Measurements from ENCODE around the gene CLIP4. TPM values are rescaled to one million over a fixed set of nuclear protein-coding genes. Genes with fewer than 3 reads are reported as not detected.

Gene CLIP4
- total and polyA plus RNA-seq, 4 donors, result 15.1 to 30.1 (median 23.1) TPM

GRCh38 chr2:29224693-29225551 lies 109.7 kb downstream of the CLIP4 start:
- 76 to 87% methylated on average over 17 of the region's 17 CpGs for WGBS, 2 donors
- no peak for TF ChIP-seq CTCF (IDR thresholded peaks at IDR 0.05; ENCODE audit: control extremely low read depth, extremely low read depth)
- Histone ChIP-seq H3K9me3 (ENCODE audit: control insufficient read depth in 4 of 4, insufficient read depth in 3 of 4, low read length in 3 of 4) (no peaks in the 10 kb centered on the region), H3K9ac (ENCODE audit: insufficient read depth in 1 of 2, low read length in 2 of 2) (no peak overlapping the region), H3K27me3 (ENCODE audit: control insufficient read depth in 3 of 3, insufficient read depth in 3 of 3, low read length in 2 of 3) (peaks cover 0 to 3% (median 0%) of the 10 kb centered on the region in 3 donors), H3K27ac (ENCODE audit: low read depth in 1 of 2, low read length in 1 of 2) (no peak overlapping the region), H3K4me1 (ENCODE audit: control insufficient read depth in 5 of 5, insufficient read depth in 5 of 5, low read length in 5 of 5) (peaks cover 0 to 3% (median 0%) of the 10 kb centered on the region in 5 donors), H3K36me3 (ENCODE audit: control insufficient read depth in 4 of 4, insufficient read depth in 4 of 4, low read length in 4 of 4) (no peaks in the 10 kb centered on the region), H3K4me3 (no peak overlapping the region)
- DNase-seq, result peak in 1 of 3 donors; percentile 4
- no peak for ATAC-seq (ENCODE audit: insufficient read depth, low FRiP score)

GRCh38 chr2:29225814-29226213 lies 110.6 kb downstream of the CLIP4 start:
- 66 to 82% methylated on average over 8 of the region's 8 CpGs for WGBS, 2 donors
- ATAC-seq (ENCODE audit: insufficient read depth, low FRiP score) (no peak), DNase-seq (no peak)
- Histone ChIP-seq H3K4me3 (no peak overlapping the region), H3K9ac (ENCODE audit: insufficient read depth in 1 of 2, low read length in 2 of 2) (no peak overlapping the region), H3K27ac (ENCODE audit: low read depth in 1 of 2, low read length in 1 of 2) (no peak overlapping the region), H3K4me1 (ENCODE audit: control insufficient read depth in 5 of 5, insufficient read depth in 5 of 5, low read length in 5 of 5) (peaks cover 0 to 3% (median 0%) of the 10 kb centered on the region in 5 donors), H3K27me3 (ENCODE audit: control insufficient read depth in 3 of 3, insufficient read depth in 3 of 3, low read length in 2 of 3) (peaks cover 0 to 3% (median 0%) of the 10 kb centered on the region in 3 donors), H3K9me3 (ENCODE audit: control insufficient read depth in 4 of 4, insufficient read depth in 3 of 4, low read length in 3 of 4) (no peaks in the 10 kb centered on the region), H3K36me3 (ENCODE audit: control insufficient read depth in 4 of 4, insufficient read depth in 4 of 4, low read length in 4 of 4) (no peaks in the 10 kb centered on the region)
- TF ChIP-seq CTCF (IDR thresholded peaks at IDR 0.05; ENCODE audit: control extremely low read depth, extremely low read depth), result no peak

DNA sequence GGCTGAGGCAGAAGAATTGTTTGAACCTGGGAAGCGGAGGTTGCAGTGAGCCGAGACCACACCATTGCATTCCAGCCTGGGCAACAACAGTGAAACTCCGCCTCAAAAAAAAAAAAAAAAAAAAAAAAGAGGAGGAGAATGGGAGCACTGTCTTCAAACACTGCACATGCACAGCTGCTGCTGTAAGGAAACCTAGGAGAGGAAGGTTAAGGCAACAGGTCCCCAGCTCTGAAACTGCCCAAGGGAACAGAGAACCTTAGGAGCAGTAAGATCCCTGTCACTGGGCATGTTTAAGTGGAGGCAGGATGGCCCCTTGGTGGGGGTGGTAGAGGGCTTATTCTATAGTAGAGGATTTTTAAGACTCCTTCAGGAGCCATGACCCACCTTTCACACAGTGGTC lies 111.2 kb downstream of the CLIP4 start:
- Histone ChIP-seq H3K9ac (ENCODE audit: insufficient read depth in 1 of 2, low read length in 2 of 2) (no peak overlapping the region), H3K4me3 (no peak overlapping the region), H3K9me3 (ENCODE audit: control insufficient read depth in 4 of 4, insufficient read depth in 3 of 4, low read length in 3 of 4) (no peaks in the 10 kb centered on the region), H3K36me3 (ENCODE audit: control insufficient read depth in 4 of 4, insufficient read depth in 4 of 4, low read length in 4 of 4) (no peaks in the 10 kb centered on the region), H3K4me1 (ENCODE audit: control insufficient read depth in 5 of 5, insufficient read depth in 5 of 5, low read length in 5 of 5) (peaks cover 0 to 3% (median 0%) of the 10 kb centered on the region in 5 donors), H3K27ac (ENCODE audit: low read depth in 1 of 2, low read length in 1 of 2) (no peak overlapping the region), H3K27me3 (ENCODE audit: control insufficient read depth in 3 of 3, insufficient read depth in 3 of 3, low read length in 2 of 3) (peaks cover 0 to 3% (median 0%) of the 10 kb centered on the region in 3 donors)
- no peak for TF ChIP-seq CTCF (IDR thresholded peaks at IDR 0.05; ENCODE audit: control extremely low read depth, extremely low read depth)
- WGBS, 2 donors, result 88 to 98% methylated on average over 3 of the region's 3 CpGs
- no peak for DNase-seq
- no peak for ATAC-seq (ENCODE audit: insufficient read depth, low FRiP score)
